ENCODE measurements around the gene SLC10A4.

DNA sequence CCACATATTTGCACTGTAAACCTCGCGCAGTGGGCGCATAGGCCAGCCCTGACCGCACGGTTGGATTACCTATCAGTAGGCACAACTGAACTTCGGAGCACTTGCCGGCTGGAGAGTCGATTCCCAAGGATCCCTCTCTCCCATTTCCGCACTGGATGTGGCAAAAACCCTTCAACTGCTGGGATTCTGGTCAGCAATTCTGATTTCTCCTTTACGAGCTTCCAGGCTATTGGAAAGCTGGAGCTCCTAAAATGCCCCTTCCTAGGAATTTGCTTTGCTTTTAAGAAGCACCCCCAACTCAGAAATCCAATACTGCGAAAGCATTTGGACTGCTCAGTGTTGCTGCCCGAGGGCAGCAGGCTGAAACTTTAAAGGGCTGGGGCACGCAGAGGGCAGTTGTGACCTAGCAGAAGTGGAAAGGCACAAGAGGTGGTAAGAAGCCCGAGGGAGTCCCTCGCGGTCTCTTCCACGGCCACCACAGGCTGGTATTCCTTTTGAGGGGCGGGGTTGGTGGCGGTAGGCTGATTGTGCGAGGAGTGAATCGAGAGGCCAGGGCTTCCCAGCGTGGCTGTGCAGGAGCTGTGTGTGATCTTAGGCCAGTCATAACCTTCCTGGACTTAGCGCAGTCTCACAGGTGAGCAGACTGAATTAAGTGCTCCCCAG, 8.5 kb downstream of the SLC10A4 start:
- TF ChIP-seq CTCF (IDR thresholded peaks at IDR 0.05) (no peak), POLR2A (IDR thresholded peaks at IDR 0.05) (no peak), POLR2AphosphoS5 (IDR thresholded peaks at IDR 0.05) (no peak)

Measured in breast epithelium (tissue), 3 donors.